ENCODE data around the gene DNAJC8.

Gene DNAJC8

GRCh38 chr1:28259252-28259933 is 26.6 kb upstream of the DNAJC8 start, which contains the start of gene SESN2 (continued):
- no peak for TF ChIP-seq ZNF350 (tag by site-specific recombination; IDR thresholded peaks at IDR 0.05)
- TF ChIP-seq ZNF146 (tag by site-specific recombination; IDR thresholded peaks at IDR 0.05) = no peak
- TF ChIP-seq ZNF10 (tag by site-specific recombination; IDR thresholded peaks at IDR 0.05) = no peak
- peak; percentile 92 for TF ChIP-seq ZNF600 (tag by site-specific recombination; IDR thresholded peaks at IDR 0.05)
- TF ChIP-seq, protein P1, sequence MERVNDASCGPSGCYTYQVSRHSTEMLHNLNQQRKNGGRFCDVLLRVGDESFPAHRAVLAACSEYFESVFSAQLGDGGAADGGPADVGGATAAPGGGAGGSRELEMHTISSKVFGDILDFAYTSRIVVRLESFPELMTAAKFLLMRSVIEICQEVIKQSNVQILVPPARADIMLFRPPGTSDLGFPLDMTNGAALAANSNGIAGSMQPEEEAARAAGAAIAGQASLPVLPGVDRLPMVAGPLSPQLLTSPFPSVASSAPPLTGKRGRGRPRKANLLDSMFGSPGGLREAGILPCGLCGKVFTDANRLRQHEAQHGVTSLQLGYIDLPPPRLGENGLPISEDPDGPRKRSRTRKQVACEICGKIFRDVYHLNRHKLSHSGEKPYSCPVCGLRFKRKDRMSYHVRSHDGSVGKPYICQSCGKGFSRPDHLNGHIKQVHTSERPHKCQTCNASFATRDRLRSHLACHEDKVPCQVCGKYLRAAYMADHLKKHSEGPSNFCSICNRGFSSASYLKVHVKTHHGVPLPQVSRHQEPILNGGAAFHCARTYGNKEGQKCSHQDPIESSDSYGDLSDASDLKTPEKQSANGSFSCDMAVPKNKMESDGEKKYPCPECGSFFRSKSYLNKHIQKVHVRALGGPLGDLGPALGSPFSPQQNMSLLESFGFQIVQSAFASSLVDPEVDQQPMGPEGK (tag by site-specific recombination; IDR thresholded peaks at IDR 0.05) = peak; percentile 28; the same call in 1 of the 2 replicates
- TF ChIP-seq MZF1 (tag by site-specific recombination; IDR thresholded peaks at IDR 0.05; ENCODE audit: borderline replicate concordance) = 0 out of 2 replicates have a peak, but pooled peaks have one; percentile 26
- TF ChIP-seq ZNF292 (tag by site-specific recombination; IDR thresholded peaks at IDR 0.05; ENCODE audit: borderline replicate concordance, low read depth) = no peak
- no peak for TF ChIP-seq ZNF23 (tag by site-specific recombination; IDR thresholded peaks at IDR 0.05; ENCODE audit: borderline replicate concordance)
- TF ChIP-seq ZNF132 (tag by site-specific recombination; IDR thresholded peaks at IDR 0.05; ENCODE audit: borderline replicate concordance) = no peak
- TF ChIP-seq ZNF24 (tag by site-specific recombination; IDR thresholded peaks at IDR 0.05) = 0 out of 2 replicates have a peak, but pooled peaks have one; percentile 29
- peak; percentile 53; the same call in 1 of the 2 replicates for TF ChIP-seq HOXD13 (CRISPR knock-in tag; IDR thresholded peaks at IDR 0.05; ENCODE audit: borderline replicate concordance)
- 0 out of 2 replicates have a peak, but pooled peaks have one; percentile 33 for TF ChIP-seq KLF17 (tag by site-specific recombination; IDR thresholded peaks at IDR 0.05)
- TF ChIP-seq ZNF248 (tag by site-specific recombination; IDR thresholded peaks at IDR 0.05) = no peak
- TF ChIP-seq ZNF473 (tag by site-specific recombination; IDR thresholded peaks at IDR 0.05) = no peak
- TF ChIP-seq, protein P2, sequence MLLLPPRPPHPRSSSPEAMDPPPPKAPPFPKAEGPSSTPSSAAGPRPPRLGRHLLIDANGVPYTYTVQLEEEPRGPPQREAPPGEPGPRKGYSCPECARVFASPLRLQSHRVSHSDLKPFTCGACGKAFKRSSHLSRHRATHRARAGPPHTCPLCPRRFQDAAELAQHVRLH (tag by site-specific recombination; IDR thresholded peaks at IDR 0.05) = no peak
- peak; percentile 95 for TF ChIP-seq SP2 (tag by site-specific recombination; IDR thresholded peaks at IDR 0.05)
- TF ChIP-seq ZNF19 (tag by site-specific recombination; IDR thresholded peaks at IDR 0.05; ENCODE audit: low read depth) = no peak
- TF ChIP-seq, protein P3, sequence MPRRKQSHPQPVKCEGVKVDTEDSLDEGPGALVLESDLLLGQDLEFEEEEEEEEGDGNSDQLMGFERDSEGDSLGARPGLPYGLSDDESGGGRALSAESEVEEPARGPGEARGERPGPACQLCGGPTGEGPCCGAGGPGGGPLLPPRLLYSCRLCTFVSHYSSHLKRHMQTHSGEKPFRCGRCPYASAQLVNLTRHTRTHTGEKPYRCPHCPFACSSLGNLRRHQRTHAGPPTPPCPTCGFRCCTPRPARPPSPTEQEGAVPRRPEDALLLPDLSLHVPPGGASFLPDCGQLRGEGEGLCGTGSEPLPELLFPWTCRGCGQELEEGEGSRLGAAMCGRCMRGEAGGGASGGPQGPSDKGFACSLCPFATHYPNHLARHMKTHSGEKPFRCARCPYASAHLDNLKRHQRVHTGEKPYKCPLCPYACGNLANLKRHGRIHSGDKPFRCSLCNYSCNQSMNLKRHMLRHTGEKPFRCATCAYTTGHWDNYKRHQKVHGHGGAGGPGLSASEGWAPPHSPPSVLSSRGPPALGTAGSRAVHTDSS (tag by site-specific recombination; IDR thresholded peaks at IDR 0.05) = peak; percentile 32; the same call in 1 of the 2 replicates
- no peak for TF ChIP-seq ZNF530 (tag by site-specific recombination; IDR thresholded peaks at IDR 0.05; ENCODE audit: low read depth)
- TF ChIP-seq ZFP37 (tag by site-specific recombination; IDR thresholded peaks at IDR 0.05) = no peak; the same call in none of the 2 replicates
- TF ChIP-seq, protein P4, sequence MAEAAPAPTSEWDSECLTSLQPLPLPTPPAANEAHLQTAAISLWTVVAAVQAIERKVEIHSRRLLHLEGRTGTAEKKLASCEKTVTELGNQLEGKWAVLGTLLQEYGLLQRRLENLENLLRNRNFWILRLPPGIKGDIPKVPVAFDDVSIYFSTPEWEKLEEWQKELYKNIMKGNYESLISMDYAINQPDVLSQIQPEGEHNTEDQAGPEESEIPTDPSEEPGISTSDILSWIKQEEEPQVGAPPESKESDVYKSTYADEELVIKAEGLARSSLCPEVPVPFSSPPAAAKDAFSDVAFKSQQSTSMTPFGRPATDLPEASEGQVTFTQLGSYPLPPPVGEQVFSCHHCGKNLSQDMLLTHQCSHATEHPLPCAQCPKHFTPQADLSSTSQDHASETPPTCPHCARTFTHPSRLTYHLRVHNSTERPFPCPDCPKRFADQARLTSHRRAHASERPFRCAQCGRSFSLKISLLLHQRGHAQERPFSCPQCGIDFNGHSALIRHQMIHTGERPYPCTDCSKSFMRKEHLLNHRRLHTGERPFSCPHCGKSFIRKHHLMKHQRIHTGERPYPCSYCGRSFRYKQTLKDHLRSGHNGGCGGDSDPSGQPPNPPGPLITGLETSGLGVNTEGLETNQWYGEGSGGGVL (tag by site-specific recombination; IDR thresholded peaks at IDR 0.05) = no peak
- TF ChIP-seq ZNF324 (tag by site-specific recombination; IDR thresholded peaks at IDR 0.05) = 0 out of 2 replicates have a peak, but pooled peaks have one; percentile 17
- TF ChIP-seq ZNF174 (tag by site-specific recombination; IDR thresholded peaks at IDR 0.05) = no peak
- no peak for TF ChIP-seq ZNF521 (tag by site-specific recombination; IDR thresholded peaks at IDR 0.05)
- TF ChIP-seq ZNF555 (tag by site-specific recombination; conservative IDR thresholded peaks at IDR 0.05) = no peak
- no peak for TF ChIP-seq ZNF112 (tag by site-specific recombination; IDR thresholded peaks at IDR 0.05)
- TF ChIP-seq, protein P5, sequence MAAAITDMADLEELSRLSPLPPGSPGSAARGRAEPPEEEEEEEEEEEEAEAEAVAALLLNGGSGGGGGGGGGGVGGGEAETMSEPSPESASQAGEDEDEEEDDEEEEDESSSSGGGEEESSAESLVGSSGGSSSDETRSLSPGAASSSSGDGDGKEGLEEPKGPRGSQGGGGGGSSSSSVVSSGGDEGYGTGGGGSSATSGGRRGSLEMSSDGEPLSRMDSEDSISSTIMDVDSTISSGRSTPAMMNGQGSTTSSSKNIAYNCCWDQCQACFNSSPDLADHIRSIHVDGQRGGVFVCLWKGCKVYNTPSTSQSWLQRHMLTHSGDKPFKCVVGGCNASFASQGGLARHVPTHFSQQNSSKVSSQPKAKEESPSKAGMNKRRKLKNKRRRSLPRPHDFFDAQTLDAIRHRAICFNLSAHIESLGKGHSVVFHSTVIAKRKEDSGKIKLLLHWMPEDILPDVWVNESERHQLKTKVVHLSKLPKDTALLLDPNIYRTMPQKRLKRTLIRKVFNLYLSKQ (tag by site-specific recombination; IDR thresholded peaks at IDR 0.05; ENCODE audit: borderline replicate concordance) = no peak
- TF ChIP-seq, protein P6, sequence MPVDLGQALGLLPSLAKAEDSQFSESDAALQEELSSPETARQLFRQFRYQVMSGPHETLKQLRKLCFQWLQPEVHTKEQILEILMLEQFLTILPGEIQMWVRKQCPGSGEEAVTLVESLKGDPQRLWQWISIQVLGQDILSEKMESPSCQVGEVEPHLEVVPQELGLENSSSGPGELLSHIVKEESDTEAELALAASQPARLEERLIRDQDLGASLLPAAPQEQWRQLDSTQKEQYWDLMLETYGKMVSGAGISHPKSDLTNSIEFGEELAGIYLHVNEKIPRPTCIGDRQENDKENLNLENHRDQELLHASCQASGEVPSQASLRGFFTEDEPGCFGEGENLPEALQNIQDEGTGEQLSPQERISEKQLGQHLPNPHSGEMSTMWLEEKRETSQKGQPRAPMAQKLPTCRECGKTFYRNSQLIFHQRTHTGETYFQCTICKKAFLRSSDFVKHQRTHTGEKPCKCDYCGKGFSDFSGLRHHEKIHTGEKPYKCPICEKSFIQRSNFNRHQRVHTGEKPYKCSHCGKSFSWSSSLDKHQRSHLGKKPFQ (tag by site-specific recombination; IDR thresholded peaks at IDR 0.05) = peak; percentile 42; the same call in 1 of the 2 replicates
